Right ventricle myocardium superior (tissue), 1 donor: ENCODE measurements around the gene TLCD1. TPM values are rescaled to one million over a fixed set of nuclear protein-coding genes. Genes with fewer than 3 reads are reported as not detected.

Experiments
- total RNA-seq: library from RNA; stranded (reverse); fragmentation: NEBNext Ultra II Directional; extraction: Animal tissue kit (Norgen Biotek cat#: 25700); gene quantifications from one replicate; pipeline ENCODE4 v1.2.1, GENCODE V29; 2021
- donor health status: DM: no; HTN: yes; CAD: no; lungs with severe emphysema.

The TLCD1 gene
- total RNA-seq, 1 donor from 2014 or later = 1.9 TPM

Other genes starting within 250 kb of the TLCD1 start
- not detected for gene FOXN1, start 219.9 kb downstream of the TLCD1 start, total RNA-seq
- 22.6 TPM for gene UNC119, start 173.6 kb downstream of the TLCD1 start, total RNA-seq
- 33.4 TPM for gene PIGS, start 154.7 kb downstream of the TLCD1 start, total RNA-seq
- 353 TPM for gene ALDOC, start 149.3 kb downstream of the TLCD1 start, total RNA-seq
- gene SPAG5, start 127.2 kb downstream of the TLCD1 start, total RNA-seq = 1.1 TPM
- gene RSKR, start 112.0 kb downstream of the TLCD1 start, total RNA-seq = 4.8 TPM
- gene BLTP2, start 81.1 kb downstream of the TLCD1 start, total RNA-seq = 69.2 TPM
- gene SDF2, start 64.3 kb downstream of the TLCD1 start, total RNA-seq = 26.4 TPM
- 38.8 TPM for gene SUPT6H, start 64.0 kb downstream of the TLCD1 start, total RNA-seq
- gene PROCA1, start 14.3 kb downstream of the TLCD1 start, total RNA-seq = 1.3 TPM
- gene RAB34, start 8.4 kb downstream of the TLCD1 start, total RNA-seq = 14.5 TPM
- gene RPL23A, start 6.2 kb downstream of the TLCD1 start, total RNA-seq = 858 TPM
- 0.30 TPM for gene NEK8, start 2.6 kb upstream of the TLCD1 start, total RNA-seq
- 2.4 TPM for gene TRAF4, start 17.8 kb upstream of the TLCD1 start, total RNA-seq
- 15.6 TPM for gene FAM222B, start 116.6 kb upstream of the TLCD1 start, total RNA-seq
- gene ERAL1, start 128.8 kb upstream of the TLCD1 start, total RNA-seq = 36.4 TPM
- gene FLOT2, start 171.5 kb upstream of the TLCD1 start, total RNA-seq = 101 TPM
- gene DHRS13, start 176.8 kb upstream of the TLCD1 start, total RNA-seq = 2.9 TPM
- 14.8 TPM for gene PHF12, start 225.3 kb upstream of the TLCD1 start, total RNA-seq